GM19463 (cell line): ENCODE results near the gene RPS15A.
"Not testable (repeated sequence)": the region's sequence is repeated elsewhere in the genome, so short reads cannot be mapped to it uniquely, and the experiment has no call there.

Experiments used
- ATAC-seq: cut with Tn5 transposase; IDR thresholded peaks from one replicate; pipeline ENCODE4 v1.9.1; 2021; ENCODE audit warnings: mild to moderate bottlenecking, moderate library complexity; ENCODE audit not compliant: unreplicated experiment

The RPS15A gene

DNA sequence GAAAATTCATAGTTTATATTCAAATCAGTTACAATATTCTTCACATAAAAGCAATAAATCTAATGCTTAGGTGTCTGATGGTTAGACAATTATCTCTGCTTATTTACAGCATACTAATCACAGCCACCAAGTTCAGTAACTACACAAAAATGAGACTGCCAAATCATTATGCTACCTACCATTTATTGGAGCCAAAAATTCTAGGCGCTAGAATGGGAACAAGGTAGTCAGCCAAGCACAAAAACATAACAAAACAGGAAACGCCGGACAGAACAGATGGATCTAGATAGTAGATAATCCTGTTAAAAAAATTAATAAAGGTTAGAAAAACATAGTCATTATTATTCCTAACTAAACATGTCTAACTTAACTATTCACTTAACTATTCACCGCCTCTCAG is 7.6 kb upstream of the RPS15A start:
- no peak for ATAC-seq

GRCh38 chr16:18796377-18796776 is 6.2 kb upstream of the RPS15A start:
- ATAC-seq: no peak

GRCh38 chr16:18792836-18793433 is 2.8 kb upstream of the RPS15A start:
- ATAC-seq: no peak

DNA sequence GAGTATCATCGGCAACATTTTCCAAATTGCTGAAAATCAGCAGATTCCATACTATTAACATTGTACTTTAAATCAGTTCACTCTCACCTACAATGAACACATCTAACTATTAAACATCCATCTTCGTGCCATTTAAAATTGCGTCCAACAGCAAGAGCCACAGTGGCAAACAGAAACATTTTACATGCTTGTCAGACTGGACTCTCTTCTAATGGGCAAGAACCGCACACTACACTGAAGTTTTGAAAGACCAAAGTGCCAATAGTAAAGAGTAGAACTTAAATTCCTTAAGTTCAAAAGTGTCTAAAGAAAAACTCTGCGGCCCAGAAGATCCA is 652 bp downstream of the RPS15A start:
- ATAC-seq: no peak

DNA sequence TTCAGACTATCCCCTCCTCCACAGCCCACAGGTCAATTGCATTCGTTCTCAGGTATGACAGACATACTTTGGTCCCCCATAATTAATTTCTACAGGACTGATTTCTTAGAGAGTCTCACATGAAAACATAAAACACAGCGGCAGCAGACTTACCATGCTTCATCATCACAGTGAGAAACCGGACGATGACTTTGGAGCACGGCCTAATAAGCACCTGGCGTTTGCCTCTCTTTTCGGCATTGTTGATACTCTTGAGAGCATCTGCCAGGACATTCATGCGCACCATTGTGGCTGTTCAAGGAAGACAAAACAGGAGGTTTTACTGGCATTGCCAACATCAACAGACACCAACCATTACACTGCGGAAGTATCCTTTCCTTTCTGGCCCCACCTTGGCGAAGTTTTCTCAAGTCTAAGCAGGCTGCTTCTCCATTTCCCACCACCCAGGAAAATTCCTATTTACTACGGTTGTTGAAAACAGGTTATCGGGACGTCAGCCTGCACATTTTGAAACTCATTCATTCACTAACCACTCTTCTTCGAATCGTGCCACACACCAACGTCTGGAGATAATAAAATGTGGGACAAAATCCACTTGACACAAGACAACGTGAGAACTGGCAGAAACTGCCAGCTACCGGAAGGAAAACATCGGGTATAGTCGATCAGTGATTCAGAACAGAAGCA is 1.2 kb downstream of the RPS15A start:
- ATAC-seq: no peak

DNA sequence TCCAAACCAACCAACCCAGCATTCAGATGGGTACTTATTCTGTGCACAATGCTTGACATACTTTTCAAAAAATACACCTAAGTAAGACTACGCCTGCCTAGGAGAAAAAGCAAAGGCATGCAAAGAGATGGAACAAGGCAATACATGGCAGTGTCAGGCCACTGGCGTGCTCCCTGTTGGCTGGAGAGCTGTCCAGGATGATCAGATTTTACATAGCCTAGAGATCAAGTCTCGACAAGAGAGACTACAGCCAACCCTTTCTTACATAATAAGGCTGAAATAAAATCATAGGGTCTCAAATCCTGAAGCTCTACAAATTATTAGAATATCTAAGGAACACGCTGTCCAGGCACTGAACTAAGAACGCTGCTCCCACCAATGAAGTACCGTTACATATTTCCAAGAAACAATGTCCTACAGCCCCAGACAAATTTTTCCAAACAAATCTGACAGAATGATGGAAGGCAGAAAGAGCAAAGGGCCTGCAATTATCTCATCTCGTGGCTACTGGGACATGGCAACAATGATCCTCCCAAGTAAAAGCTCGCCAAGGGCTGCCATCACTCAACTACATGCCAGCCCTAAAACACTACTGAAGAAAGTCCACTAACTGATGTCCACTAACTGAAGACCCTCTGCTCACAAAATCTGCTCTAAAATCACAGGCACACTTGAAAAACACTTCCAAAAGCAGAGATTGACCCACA is 5.1 kb downstream of the RPS15A start:
- no peak for ATAC-seq

- ATAC-seq: no peak
Observed at GRCh38 chr16:18783430-18784341, 6.4 kb downstream of the RPS15A start.

- ATAC-seq: no peak
Observed at GRCh38 chr16:18782697-18783429, 7.3 kb downstream of the RPS15A start.

DNA sequence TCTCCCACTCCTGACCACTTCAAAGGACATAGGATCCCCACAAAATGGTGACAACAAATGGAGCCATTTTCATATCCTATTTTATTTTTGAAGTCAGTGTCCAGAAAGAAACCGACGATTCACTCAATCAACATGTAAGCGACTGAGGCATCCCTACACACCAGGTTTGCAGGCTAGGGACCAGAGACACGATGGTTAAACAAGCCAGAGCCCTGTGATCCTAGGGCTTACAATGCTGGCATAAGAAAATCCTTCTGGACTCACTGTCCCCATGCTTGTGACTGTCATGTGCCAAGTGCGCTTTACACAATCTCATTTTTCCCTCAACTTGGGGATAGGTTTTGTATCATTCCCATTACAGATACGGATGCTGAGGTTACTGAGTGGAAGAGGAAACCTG is 8.9 kb downstream of the RPS15A start:
- ATAC-seq: not testable (repeated sequence)

- not testable (repeated sequence) for ATAC-seq
Observed at GRCh38 chr16:18780460-18781026, 9.6 kb downstream of the RPS15A start.

- ATAC-seq: not testable (repeated sequence)
Observed at GRCh38 chr16:18777664-18778063, 12.5 kb downstream of the RPS15A start.

GRCh38 chr16:18776334-18776733 is 13.8 kb downstream of the RPS15A start:
- ATAC-seq: not testable (repeated sequence)

- ATAC-seq: not testable (repeated sequence)
Observed at GRCh38 chr16:18774651-18775050, 15.5 kb downstream of the RPS15A start.

DNA sequence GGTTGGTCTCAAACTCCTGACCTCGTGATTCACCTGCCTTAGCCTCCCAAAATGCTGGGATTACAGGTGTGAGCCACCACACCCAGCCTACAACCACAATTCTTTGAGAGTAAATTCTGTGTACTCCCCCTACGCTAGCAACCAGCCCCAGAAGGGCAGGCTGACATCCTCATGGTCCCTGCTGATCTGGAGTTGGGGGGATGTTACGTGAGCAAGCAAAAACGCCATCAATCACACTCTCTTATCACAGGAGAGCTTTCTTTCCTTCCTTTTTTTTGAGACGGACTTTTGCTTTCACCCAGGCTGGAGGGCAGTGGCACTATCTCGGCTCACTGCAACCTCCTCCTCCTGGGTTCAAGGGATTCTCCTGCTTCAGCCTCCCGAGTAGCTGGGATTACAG is 18.0 kb downstream of the RPS15A start:
- not testable (repeated sequence) for ATAC-seq

DNA sequence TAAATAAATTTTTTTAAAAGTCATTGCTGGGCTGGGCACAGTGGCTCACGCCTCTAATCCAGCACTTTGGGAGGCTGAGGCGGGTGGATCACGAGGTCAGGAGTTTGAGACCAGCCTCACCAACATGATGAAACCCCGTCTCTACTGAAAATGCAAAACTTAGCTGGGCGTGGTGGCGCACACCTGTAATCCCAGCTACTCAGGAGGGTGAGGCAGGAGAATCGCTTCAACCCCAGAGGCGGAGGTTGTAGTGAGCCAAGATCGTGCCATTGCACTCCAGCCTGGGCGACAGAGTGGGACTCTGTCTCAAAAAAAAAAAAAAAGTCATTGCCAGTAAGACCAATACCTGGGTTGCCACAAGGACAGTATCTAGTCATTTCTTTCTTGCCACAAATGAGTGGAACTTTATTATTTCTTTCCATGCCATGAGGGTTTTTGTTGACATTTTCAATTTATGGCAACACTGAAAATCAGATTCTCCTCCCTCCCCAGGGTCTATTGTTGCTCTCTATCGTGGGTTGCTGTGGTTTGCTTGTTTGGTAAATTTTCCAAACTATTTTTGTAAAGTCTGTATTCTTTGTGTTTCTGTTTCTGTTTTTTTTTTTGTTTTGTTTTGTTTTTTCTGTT is 19.7 kb downstream of the RPS15A start:
- not testable (repeated sequence) for ATAC-seq

- not testable (repeated sequence) for ATAC-seq
Observed at GRCh38 chr16:18767217-18767616, 22.9 kb downstream of the RPS15A start.

GRCh38 chr16:18762713-18763112 is 27.4 kb downstream of the RPS15A start:
- peak; percentile 34 for ATAC-seq

- peak; percentile 45 for ATAC-seq
Observed at GRCh38 chr16:18759598-18760520, 30.3 kb downstream of the RPS15A start.
